Stimulated activated CD8-positive, alpha-beta memory T cell treated with anti-CD3 and anti-CD28 coated beads, Interleukin-12 subunit alpha, Interleukin-12 subunit beta, amount 100 ng/mL, for 24 hours (primary cell): ENCODE results near the gene FMOD.

Experiments used
- DNase-seq: peaks from one replicate; pipeline ENCODE4 v3.0.0-alpha.2; 2020; ENCODE audit errors: extremely low read depth

Gene FMOD

GRCh38 chr1:203361945-203362719 is 11.2 kb upstream of the FMOD start:
- DNase-seq, result no peak

GRCh38 chr1:203360547-203361185 is 9.7 kb upstream of the FMOD start:
- no peak for DNase-seq

- DNase-seq, result no peak
Measured at GRCh38 chr1:203359010-203359571, 8.2 kb upstream of the FMOD start.

GRCh38 chr1:203354246-203354645 is 3.3 kb upstream of the FMOD start:
- no peak for DNase-seq

GRCh38 chr1:203353486-203353885 is 2.6 kb upstream of the FMOD start:
- DNase-seq, result no peak

GRCh38 chr1:203349773-203350524 is 973 bp downstream of the FMOD start:
- DNase-seq, result no peak

- DNase-seq, result no peak
Measured at GRCh38 chr1:203349166-203349565, 1.8 kb downstream of the FMOD start.

GRCh38 chr1:203346769-203347102 is 4.2 kb downstream of the FMOD start:
- DNase-seq, result no peak

GRCh38 chr1:203346060-203346768 is 4.7 kb downstream of the FMOD start:
- no peak for DNase-seq

- no peak for DNase-seq
Measured at GRCh38 chr1:203343956-203344754, 6.8 kb downstream of the FMOD start.

- DNase-seq, result no peak
Measured at GRCh38 chr1:203342192-203342940, 8.6 kb downstream of the FMOD start.

GRCh38 chr1:203340112-203340790 is 10.7 kb downstream of the FMOD start:
- DNase-seq, result no peak

- DNase-seq, result no peak
Measured at GRCh38 chr1:203338335-203339036, 12.4 kb downstream of the FMOD start.

GRCh38 chr1:203336097-203336496 is 14.8 kb downstream of the FMOD start:
- no peak for DNase-seq

- no peak for DNase-seq
Measured at GRCh38 chr1:203335503-203335902, 15.4 kb downstream of the FMOD start.

- no peak for DNase-seq
Measured at GRCh38 chr1:203331224-203331623, 19.7 kb downstream of the FMOD start.

GRCh38 chr1:203328714-203329122 is 22.2 kb downstream of the FMOD start:
- DNase-seq, result no peak

GRCh38 chr1:203327684-203328457 is 23.1 kb downstream of the FMOD start:
- no peak for DNase-seq
